HG02623 (cell line): ENCODE measurements around the gene NPLOC4.
"Not testable (repeated sequence)": the region's sequence is repeated elsewhere in the genome, so short reads cannot be mapped to it uniquely, and the experiment has no call there.

ENCODE experiments used
- ATAC-seq: cut with Tn5 transposase; IDR thresholded peaks from one replicate; pipeline ENCODE4 v1.9.1; 2021; ENCODE audit warnings: moderate library complexity; ENCODE audit not compliant: unreplicated experiment

NPLOC4 gene

DNA sequence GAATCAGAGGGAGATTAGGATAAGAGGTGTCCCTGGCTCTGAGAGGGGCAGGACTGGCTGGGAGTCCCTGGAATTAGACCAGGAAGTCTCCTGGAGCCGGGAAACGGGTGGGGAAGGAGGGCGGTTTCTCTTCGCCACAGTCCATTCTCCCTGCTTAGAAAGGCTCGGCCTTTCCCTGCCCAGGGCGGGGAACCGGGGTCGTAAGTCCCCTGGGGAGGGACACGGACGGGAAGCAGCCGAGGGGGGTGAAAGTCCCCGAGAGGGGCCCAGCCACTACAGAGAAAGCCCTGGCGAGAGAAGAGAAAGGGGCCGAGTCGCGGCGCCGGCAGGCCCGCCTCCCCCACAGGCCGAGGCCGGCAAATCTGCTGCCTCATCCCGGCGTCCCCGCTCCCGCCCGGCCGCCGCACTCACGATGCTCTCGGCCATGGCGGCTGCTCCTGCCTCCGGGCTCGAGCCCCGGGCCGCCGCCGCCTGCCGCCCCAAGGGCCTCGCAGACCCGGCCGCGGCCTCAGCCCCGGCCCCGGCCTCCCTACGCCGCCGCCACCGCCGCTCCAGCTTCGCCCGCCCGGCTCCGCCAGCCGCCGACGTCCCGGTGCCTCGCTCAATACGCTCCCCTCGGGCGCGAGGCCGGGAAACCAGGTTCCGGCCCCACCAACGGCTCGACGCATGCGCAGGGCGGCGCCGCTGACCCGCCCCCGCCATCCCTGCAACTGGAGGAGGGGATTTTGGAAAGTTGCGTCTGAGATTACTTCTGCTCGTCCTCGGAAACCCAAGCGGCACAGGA, at the start of gene NPLOC4, which contains the start of gene TSPAN10:
NPLOC4 (minus strand) TSS at position 608 of the 784 bp plus-strand sequence; CDS start at position 426, 182 bp downstream.
TSPAN10 (plus strand) TSS at position 692 of the 784 bp plus-strand sequence. CDS start 5,217 bp downstream, outside the sequence.
- peak; percentile 76 for ATAC-seq

DNA sequence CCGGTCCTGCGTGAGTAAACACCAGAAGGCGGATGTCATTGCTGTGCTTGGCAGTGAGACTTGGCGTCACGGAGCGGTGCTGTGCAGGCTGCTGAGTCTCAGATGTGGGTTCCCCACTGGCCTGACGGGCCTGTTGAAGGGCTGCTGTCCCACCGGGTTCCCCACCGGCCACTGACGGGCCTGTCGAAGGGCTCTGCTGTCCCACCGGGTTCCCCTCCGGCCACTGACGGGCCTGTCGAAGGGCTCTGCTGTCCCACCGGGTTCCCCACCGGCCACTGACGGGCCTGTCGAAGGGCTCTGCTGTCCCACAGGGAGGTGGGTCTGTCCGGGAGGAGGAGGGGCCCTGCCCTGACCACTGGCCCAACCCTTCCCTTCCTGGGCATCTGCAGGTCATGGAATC, 49.7 kb upstream of the NPLOC4 start:
- no peak for ATAC-seq

DNA sequence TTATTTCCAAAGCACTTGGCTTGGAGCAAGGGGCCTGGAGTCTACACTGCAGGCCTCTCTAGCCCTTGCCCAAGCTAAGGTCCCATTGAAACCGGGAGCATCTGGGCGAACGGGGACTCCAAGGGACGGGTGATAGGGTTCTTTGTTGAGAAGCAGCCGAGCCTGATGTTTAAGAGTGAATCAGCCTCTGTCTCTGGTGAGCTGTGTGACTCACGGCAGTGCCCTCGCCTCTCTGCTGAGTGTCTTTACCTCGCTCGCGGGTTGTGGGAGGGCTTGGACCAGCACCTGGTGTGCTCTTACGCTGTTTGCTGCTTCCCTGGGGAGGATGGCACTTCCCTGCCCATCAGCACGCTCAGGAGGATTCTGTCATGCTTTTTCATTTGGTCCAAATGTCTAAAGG, 48.2 kb upstream of the NPLOC4 start:
- ATAC-seq = no peak

DNA sequence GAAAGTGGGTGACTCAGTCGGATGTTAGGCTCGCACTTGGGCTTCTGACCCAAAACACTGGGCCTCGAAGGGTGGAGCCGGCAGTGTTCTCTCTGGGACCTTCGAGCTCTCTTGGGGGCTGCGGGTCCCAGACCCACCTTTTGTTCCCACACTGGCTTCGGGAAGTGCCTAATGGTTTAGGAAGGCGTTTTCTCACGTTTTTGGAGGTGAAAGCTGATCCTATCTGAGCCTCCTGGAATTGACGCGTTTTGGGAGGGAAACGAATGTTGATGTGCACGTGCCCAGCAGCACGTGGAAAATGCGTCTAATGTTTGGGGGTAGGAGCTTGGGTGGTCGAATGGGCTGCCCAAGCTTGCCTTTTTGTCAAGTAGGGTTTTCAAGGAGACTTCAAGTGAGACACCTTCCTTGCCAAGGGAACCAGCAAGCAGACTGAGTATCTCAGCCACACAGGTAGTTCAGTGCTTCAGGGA, 47.6 kb upstream of the NPLOC4 start:
- ATAC-seq = no peak

DNA sequence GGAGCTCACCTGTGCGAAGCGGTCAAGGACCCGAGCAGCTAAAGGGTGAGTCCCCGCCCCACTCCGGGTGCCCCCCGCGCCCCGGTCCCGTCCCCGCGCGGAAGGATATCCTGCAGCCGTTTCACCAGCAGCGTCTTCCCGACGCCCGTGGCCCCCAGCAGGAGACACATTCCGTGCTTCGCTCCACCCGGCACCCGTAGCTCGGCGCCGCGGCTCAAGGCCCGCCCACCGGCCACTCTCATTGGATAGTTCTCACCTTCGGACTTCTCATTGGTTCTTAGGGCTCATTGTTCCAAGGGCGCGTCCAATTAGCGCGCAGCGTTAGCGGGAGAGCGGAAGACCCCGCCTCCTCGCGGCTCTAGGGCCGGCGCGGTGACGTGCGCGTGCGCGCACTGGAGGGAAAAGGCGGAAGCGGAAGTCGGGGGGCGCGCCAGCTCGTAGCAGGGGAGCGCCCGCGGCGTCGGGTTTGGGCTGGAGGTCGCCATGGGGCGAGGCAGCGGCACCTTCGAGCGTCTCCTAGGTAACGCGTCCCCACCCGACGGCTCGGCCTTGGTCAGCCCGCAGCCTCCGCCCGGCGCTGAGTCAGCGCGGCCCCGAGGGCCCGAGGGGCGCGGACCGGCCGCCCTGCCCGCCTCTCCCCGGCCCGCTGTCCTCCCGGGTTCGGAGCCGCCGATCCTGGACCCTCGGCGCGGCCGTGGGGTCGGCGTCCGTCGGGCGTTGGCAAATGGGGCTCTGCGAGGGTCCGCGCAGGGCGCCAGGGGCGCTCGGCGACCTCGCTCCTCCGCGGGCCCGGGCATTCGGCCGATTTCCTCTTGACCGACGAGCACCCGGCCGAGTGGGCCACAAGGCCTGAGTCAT, 46.9 kb upstream of the NPLOC4 start, which contains the start of the genes ARL16 and HGS:
ARL16 (minus strand) TSS at position 214 of the 858 bp plus-strand sequence; CDS start at position 170, 44 bp downstream.
HGS (plus strand) TSS at position 428 of the 858 bp plus-strand sequence; CDS start at position 484, 56 bp downstream.
- ATAC-seq = peak; percentile 87

DNA sequence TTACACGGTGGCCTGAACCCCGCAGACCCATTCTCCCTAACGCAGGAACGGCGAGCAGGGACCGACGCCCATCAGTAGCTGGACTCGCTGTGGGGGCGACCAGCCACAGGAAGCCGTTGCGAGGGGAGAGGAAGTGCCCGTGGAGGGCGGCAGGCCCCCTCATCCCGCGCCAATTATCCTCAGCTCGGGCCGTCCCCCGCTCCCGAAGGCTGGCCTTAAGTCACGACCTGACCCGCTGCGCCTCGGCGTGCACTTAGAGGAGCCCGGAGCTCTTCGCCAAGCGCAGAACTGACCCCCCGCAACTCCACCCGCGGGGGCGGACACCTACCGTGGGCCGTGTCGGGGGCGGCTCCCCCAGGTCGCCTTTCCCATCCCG, 46.3 kb upstream of the NPLOC4 start:
- ATAC-seq = peak; percentile 20

DNA sequence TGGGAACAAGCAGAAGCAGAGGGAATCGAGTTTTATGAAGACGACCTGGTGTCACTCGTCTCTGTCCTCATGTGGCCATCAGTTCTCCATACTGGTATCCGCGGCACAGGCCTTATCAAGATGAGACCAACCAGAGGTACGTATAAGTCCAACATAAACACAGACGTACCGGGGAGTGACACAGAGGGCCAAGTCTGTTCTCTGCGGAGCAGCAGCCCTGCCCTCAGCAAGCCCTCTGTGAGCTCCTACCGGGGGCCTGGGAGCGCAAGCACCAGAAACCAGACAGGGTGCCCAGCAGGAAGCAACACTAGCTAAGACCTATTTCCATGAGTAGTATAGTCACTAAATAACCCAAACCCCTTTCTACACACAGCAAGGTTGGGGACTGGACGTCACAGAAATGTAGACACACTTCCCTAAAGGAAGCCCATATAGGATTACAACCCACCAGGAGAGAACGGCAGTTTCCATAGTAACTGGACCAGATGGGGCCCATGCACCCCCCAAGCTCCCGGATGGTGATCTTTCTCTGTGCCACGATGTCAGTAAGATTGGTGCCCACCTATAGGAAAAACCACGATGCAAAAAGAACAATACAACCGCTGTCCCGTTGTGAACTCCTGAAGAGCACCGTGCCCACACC, 45.8 kb upstream of the NPLOC4 start:
- ATAC-seq = no peak

DNA sequence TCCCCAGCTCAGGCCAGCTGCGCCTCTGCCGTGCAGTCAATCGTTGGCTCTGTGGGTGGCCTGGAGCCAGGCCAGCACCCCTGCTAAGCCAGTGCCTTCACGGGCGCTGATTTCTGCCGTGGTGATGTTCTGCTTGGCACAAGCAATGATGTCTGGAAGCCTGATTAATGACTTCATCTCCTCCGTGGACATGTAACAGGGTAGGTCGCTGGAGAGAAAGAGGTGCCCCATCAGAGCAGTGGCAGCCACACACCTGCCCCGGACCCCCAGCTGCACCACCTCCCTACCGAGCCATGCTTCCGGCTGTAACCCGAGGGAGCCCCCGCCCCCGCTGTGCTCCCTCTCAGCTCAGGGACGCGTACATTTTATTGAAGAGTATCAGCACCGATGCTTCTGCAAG, 44.8 kb upstream of the NPLOC4 start:
- ATAC-seq = no peak

DNA sequence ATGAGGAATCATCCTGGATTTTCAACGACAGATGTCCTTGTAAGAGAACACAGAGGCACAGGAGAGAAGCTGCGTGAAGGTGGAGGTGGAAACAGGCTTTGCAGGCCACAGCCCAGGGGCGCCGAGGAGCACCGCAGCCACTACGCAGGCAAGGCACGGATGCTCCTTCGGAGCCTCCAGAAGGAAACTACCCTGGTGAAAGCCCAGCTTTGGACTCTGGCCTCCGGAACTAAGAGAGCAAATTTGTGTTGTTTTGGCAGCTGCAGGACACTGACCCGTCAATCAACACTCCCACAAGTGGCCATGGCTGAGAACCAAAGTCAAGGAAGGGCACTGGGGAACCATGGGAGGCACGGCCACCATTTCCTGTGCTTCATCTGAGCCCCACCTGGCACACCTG, 43.2 kb upstream of the NPLOC4 start:
- ATAC-seq = no peak

DNA sequence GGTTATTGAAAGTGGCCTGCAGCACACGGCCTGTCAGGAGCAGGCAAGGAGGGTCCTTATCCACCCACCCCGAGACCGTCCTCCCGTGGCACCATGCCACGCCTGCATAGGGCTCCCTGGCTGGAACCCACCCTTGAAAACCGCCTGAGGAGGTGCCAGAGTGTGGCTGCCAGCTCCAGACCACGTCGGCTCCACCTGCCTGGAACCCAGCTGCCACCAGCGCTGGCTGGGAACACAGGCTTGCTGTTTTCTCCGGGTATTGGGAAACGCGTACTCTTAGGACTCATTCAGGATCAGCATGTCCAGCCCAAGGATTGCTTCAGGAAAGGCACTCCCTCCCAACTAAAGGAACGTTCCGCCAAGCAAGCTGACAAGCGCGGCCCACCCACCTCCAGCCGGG, 40.0 kb upstream of the NPLOC4 start:
- no peak for ATAC-seq

DNA sequence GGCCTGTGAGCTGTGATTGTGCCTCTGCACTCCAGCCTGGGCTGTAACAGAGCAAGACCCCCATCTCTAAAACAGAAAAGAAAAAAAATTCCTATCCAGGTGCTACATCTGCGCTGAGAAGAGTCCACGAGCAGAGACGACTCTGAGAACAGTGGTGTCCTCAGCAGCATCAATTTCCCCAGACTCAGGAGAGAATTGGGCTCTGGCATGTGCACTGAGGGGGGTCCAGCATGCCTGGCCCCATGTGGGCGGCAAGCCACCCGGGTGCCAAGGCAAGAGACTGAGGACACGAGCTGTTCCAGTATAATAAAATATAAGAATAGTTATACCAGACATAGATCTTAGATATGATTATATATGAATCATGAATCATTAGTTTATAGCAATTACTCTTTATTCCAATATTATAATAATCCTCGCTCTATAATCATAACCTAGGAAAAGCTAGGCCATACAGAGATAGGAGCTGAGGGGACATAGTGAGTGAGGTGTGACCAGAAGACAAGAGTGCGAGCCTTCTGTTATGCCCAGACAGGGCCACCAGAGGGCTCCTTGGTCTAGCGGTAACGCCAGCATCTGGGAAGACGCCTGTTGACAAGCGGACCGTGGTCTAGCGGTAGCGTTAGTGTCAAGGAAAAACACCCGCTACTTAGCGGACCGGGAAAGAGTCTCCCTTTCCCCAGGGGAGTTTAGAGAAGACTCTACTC, 38.8 kb upstream of the NPLOC4 start:
- not testable (repeated sequence) for ATAC-seq

DNA sequence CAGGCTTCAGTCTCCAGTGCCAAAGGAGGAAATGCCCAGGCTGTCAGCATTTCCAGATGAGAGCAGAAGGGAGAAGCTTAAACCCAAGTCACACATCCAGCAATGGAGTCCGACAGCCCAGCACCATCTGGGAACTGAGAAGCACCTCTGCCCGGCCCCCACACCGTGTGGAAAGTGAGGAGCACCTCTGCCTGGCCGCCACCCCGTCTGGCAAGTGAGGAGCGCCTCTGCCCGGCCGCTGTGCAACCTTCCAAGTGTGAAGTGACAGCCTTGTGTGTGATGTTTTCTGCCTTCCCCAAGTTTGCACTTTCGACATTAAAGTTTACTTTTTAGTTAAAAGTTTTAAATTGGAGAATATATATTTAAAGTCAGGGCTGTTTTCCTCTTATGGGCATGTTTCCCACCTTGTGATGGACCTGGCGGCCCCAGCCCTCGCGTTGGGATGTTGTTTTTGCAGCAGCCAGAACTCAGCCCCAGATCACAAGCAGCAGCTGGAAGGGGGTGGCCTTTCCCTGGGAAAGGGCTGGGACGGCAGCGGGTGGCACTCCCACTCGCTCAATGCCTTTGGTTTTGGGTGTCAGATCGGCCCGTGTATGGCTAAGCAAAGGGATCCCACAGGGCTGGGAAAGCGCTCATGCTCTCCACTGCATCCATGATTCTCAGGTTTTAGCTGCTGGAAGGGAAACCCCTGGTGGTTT, 36.8 kb upstream of the NPLOC4 start:
- ATAC-seq = no peak

DNA sequence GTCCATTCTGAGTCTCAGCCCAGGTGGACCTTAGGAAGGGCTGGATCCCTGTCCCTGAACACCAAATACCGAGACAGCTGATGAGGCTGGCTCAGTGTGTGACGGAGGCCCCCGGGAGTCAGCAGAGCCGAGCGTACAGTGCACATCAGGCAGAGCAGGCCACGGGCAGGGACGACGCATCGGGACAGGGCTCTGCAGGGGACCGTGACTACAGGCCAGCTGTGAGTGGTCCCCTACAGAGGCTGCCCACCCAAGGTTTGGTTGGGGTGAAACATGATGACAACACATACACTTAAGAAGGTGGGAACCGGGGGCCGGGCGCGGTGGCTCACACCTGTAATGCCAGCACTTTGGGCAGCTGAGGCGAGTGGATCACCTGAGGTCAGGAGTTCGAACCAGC, 36.0 kb upstream of the NPLOC4 start:
- ATAC-seq = no peak

DNA sequence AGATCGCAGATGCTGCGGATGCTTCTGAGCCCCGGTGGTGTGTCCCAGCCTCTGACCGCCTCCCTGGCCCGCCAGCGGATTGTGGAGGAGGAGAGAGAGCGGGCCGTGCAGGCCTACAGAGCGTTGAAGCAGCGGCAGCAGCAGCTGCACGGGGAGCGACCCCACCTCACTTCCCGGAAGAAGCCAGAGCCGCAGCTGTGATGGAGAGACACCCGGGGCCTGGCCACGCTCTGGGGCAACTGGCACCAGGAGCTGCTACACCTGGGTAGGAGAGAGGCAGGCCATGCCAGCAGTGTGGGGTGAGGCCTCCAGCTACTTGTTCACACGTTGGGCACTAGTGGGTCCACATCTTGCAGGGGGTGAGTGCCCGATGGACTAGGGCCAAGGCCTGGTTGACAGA, 35.6 kb upstream of the NPLOC4 start:
- no peak for ATAC-seq

DNA sequence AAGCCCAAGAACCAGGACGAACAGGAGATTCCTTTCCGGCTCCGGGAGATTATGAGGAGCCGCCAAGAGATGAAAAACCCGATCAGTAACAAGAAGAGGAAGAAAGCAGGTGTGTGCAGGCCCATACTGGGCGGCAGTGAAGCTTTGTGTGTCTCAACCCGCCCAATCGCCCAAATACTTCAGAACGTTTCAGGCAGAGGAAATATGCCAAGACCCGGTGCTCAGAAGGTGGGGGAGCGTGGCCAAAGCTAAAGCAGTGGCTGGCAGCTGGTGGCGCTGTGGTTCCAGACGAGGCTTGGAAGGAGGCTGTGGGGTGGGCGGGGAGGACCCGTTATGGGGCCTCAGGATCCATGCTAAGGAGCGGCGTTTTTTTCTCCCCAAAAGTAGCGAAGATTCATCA, 30.8 kb upstream of the NPLOC4 start:
- no peak for ATAC-seq

DNA sequence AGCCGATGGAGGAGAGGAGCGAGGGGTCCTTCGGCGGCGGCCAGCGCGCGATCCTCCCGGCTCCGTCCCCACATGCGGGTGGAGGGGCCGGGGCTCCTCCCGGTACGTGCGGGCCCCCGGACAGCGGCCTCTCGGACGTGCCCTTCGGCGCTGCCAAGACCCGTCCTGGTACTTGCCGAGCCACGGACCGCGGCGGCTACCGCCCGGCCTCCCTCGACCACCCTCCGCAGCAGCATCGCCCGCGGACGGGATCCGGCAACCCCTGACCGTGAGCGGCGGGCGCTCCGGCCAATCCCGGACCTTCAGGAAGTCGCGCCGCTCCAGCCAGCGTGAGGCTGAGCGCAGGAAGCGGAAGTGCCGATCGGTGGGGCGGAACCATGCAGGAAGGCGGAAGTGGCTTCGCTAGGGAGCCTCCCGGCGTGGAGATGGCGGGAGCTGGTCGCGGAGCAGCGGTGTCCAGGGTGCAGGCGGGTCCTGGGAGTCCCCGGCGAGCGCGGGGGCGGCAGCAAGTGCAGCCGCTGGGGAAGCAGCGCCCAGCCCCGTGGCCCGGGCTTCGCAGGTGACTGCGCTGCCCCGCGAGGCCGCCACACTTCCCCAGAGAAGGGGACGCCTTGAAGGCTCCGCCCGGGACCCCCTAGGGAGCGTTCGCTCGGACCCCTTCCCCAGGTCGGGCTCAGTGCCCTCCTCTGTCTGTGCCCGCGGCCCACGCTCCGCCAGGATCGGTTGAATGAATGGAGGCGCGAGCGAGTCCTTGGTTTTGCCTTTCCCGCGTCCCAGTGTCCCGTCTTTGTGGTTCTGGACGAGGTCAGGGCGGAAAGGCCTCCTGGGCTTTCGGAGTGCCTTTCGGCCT, 29.7 kb upstream of the NPLOC4 start, which contains the start of the genes CCDC137 and OXLD1:
CCDC137 (plus strand) TSS at position 396 of the 850 bp plus-strand sequence; CDS start at position 426, 30 bp downstream.
OXLD1 (minus strand) TSS at position 264 of the 850 bp plus-strand sequence; CDS start at position 236, 28 bp downstream.
- peak; percentile 85 for ATAC-seq

DNA sequence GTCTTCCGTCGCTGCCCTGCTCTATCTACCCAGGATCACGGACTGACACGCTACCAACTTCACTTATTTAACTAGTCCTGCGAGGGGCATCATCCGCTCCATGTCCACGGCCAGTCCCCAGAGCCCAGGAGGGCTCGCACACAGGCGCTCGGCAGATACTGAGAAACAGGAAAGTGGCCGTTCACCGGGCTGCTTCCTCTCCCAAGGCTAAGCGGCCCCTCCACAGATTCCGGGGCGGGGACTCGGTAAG, 29.1 kb upstream of the NPLOC4 start:
- ATAC-seq = peak; percentile 12

DNA sequence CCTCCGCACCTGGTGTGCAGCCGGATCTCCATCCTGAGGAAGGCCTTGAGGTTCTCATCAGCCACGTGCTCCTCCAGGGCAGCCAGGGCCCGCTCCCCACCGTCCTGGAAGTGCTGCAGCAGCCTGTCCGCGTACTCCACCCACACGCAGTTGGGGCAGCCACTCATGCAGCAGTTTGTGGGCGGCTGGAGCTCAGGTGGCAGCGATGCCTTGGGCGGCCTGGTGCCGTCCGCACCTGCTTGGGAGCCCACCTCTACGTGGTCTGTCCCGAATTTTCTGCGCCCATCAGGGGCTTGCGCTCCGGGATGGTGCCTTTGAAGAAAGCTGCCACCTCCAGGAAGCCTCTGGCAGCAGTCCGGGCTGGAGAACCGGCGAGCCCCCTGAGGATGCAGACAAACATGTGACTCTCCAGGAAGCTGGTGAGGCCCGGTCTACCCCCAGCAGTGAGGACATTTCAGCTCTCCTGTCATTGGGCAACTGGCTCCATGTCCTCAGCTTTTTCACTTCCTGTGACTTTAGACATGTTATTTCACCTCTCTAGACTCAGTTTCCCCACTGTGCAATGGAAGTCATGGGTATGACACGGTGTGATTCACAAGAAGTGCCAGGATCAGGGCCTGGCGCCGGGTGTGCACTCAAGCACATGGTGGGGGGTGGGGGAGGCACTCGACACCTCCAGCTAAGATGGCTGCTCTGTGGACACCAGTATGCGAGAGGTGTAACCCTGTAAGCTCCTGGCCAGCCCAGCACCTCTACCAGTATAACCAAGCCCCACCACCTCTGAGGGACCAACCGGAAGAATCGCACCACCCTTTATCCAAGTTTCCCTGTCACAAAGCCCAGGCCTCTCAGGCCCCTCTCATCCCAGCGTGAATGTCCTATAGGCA, 28.5 kb upstream of the NPLOC4 start:
- ATAC-seq = peak; percentile 3
